ENCODE results near the gene PAM16.

DNA sequence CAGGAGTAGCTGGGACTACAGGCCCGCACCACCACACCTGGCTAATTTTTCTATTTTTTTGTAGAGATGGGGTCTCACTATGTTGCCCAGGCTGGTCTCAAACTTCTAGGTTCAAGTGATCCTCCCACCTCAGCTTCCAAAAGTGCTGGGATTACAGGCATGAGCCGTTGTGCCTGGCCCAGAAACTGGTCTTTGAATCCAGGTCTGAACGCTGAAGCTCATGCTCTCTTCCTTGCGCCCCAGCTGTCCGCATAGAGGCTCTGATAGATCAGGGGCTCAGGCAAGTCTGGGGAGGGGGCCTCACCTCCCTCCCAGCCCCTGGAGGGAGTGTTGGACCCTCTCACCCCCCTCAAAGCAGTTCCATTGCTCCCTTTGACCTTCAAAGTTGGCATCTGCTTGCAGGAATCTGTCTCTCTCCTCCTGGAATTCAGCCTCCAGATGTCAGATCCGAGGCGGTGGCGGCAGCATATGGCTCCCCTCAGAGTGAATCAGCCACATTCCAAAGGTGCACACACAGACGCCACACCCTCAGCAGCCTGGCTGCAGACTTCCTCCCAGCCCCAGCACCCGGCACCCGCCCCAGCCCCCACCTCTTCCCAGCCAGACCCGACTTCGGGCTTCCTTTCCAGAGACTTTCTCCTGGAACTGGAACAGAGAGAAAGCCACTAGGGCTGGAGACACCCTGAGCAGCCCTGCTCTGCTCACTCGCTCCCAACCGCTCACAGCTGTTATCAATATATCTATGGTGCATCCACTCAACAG lies 52.2 kb downstream of the PAM16 start:
- TF ChIP-seq POLR2A (IDR thresholded peaks at IDR 0.05) (peak in 1 of 4 donors; percentile 16), EP300 (IDR thresholded peaks at IDR 0.05) (peak in 1 of 4 donors; percentile 7), POLR2AphosphoS5 (IDR thresholded peaks at IDR 0.05) (peak; percentile 10 to 44)
- TF ChIP-seq, protein P1, sequence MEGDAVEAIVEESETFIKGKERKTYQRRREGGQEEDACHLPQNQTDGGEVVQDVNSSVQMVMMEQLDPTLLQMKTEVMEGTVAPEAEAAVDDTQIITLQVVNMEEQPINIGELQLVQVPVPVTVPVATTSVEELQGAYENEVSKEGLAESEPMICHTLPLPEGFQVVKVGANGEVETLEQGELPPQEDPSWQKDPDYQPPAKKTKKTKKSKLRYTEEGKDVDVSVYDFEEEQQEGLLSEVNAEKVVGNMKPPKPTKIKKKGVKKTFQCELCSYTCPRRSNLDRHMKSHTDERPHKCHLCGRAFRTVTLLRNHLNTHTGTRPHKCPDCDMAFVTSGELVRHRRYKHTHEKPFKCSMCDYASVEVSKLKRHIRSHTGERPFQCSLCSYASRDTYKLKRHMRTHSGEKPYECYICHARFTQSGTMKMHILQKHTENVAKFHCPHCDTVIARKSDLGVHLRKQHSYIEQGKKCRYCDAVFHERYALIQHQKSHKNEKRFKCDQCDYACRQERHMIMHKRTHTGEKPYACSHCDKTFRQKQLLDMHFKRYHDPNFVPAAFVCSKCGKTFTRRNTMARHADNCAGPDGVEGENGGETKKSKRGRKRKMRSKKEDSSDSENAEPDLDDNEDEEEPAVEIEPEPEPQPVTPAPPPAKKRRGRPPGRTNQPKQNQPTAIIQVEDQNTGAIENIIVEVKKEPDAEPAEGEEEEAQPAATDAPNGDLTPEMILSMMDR (IDR thresholded peaks at IDR 0.05), result no peak
